Heart left ventricle (tissue), 16 donors: ENCODE data around the gene RHBDL3. TPM values are rescaled to one million over a fixed set of nuclear protein-coding genes. Genes with fewer than 3 reads are reported as not detected.

ENCODE experiments used
- ATAC-seq, 4 donors: fragments of 200-7000 bp; cut with Tn5 transposase; one replicate each; pipeline ENCODE4 v1.9.1; 2020 to 2022; ENCODE audit warnings: moderate library complexity in 4 of 4, mild to moderate bottlenecking in 3 of 4, moderate number of reproducible peaks in 1 of 4
- DNase-seq, 5 donors: peaks; one replicate each; pipeline ENCODE4 v3.0.0-alpha.2; 2020
- H3K27ac ChIP-seq, 12 donors: fragments of 200-600 bp; sonication (generic) in 4 of 12; one replicate each; pipeline versions ENCODE4 v1.5.0 to v1.8.0; 2016 to 2022; ENCODE audit warnings: mild to moderate bottlenecking in 2 of 12
- H3K27me3 ChIP-seq, 9 donors: fragments of 200-600 bp; sonication (generic) in 2 of 9; one replicate each; pipeline versions ENCODE4 v1.5.1 to v1.8.0; 2016 to 2022; ENCODE audit warnings: mild to moderate bottlenecking in 3 of 9
- H3K36me3 ChIP-seq, 9 donors: fragments of 200-600 bp; sonication (generic) in 2 of 9; one replicate each; pipeline versions ENCODE4 v1.5.0 to v1.8.0; 2018 to 2022; ENCODE audit warnings: mild to moderate bottlenecking in 2 of 9
- H3K4me1 ChIP-seq, 12 donors: fragments of 200-600 bp; sonication (generic) in 4 of 12; one replicate each; pipeline versions ENCODE4 v1.5.0 to v1.8.0; 2016 to 2022; ENCODE audit warnings: mild to moderate bottlenecking in 3 of 12
- H3K4me3 ChIP-seq, 12 donors: fragments of 200-600 bp; sonication (generic) in 4 of 12; one replicate each; pipeline versions ENCODE4 v1.5.0 to v1.8.0; 2017 to 2022; ENCODE audit warnings: mild to moderate bottlenecking in 9 of 12, moderate library complexity in 4 of 12
- H3K9me3 ChIP-seq, 12 donors: fragments of 200-600 bp; sonication (generic) in 4 of 12; one replicate each; pipeline versions ENCODE4 v1.5.0 to v1.8.0; 2016 to 2022; ENCODE audit warnings: mild to moderate bottlenecking in 1 of 12
- CTCF ChIP-seq, 12 donors: fragments of 200-600 bp; sonication (generic) in 4 of 12; IDR thresholded peaks; one replicate each; pipeline versions ENCODE4 v1.5.0 to v1.8.0; 2018 to 2022; ENCODE audit warnings: antibody characterized with exemption in 12 of 12, mild to moderate bottlenecking in 5 of 12
- POLR2A ChIP-seq, 2 donors: fragments of 450-650 bp; IDR thresholded peaks; one replicate each; pipeline ENCODE4 v1.6.1; 2017; ENCODE audit warnings: antibody characterized with exemption in 2 of 2, mild to moderate bottlenecking in 2 of 2, moderate library complexity in 2 of 2
- WGBS, 4 donors: extraction: QIAGEN DNeasy Blood & Tissue Kit in 2 of 4; methylation state at CpG; one replicate each; pipeline versions ENCODE4 v1.1.5 to v1.1.7; 2013 to 2018; 5-methylcytosine and 5-hydroxymethylcytosine counted together
- intact Hi-C, 10 donors: fragments of 100-400 bp; cut with DNase I; formaldehyde crosslinking; loops; one replicate each; pipeline versions ENCODE4 v1.11.1 to v1.14.2; 2022
- polyA plus RNA-seq, 2 donors: library from polyadenylated mRNA; stranded (reverse); fragments of 200-250 nt; gene quantifications; one replicate each; pipeline ENCODE4 v1.2.3, GENCODE V29; 2013
- total RNA-seq, 9 donors: library from RNA; depleted of rRNA in 2 of 9; stranded (reverse); fragments of >200 nt in 2 of 9; fragmentation: NEBNext Ultra II Directional in 3 of 9; extraction: Animal tissue kit (Norgen Biotek cat#: 25700) in 3 of 9; gene quantifications; one replicate each; pipeline versions ENCODE4 v1.1.0 to v1.2.4, GENCODE V29; 2016 to 2023
- donor health status: ischemic (EF 13 %, LVEDD 7.1; RV severe dilation, severe dysfunction).
- donor health status: healthy with polysubstance abuse.
- donor health status: DM: no; HTN: yes; CAD: no.
- donor health status: DM: no; HTN: no; CAD: no.
- donor health status: ischemic (EF 25% LVEDD 6.9; RV normal size, moderate dysfunction).
- donor health status: ischemic (EF 25% LVEDD 5.7; RV mildly dilated, moderate dysfunction).
- donor health status: healthy.
- donor health status: DM: yes; HTN: yes; CAD: no.
- donor health status: ischemic (EF 35%, LVEDD 5.7; RV mildly dilated, moderate dysfunction).
- donor health status: nonischemic (EF 11% LVEDD 7.7; RV severe dilation, severe dysfunction).
- donor health status: DM: yes; HTN: yes; CAD: no.
- donor health status: PGD.
- donor health status: ischemic (EF 29% LVEDD 5.4; RV normal size, mild dysfunction).
- donor health status: nonischemic (EF 23%, LVEDD 6.1; RV moderate dilation, normal function).

RHBDL3 gene
- total and polyA plus RNA-seq, 11 donors, result 0.05 to 4.8 (median 0.36) TPM

GRCh38 chr17:32335046-32335445, 69.4 kb downstream of the RHBDL3 start:
- ATAC-seq, result no peak
- no peak for DNase-seq
- no peak overlapping the region for H3K27ac ChIP-seq
- H3K36me3 ChIP-seq, result peaks cover 0 to 99% (median 76%) of the 10 kb centered on the region in 9 donors
- no peak overlapping the region for H3K4me3 ChIP-seq
- intact Hi-C loops, result no loop called here
- H3K4me1 ChIP-seq, result peaks cover 0 to 29% (median 0%) of the 10 kb centered on the region in 12 donors
- H3K9me3 ChIP-seq, result no peaks in the 10 kb centered on the region
- no peak for TF ChIP-seq POLR2A (IDR thresholded peaks at IDR 0.05)
- TF ChIP-seq CTCF (IDR thresholded peaks at IDR 0.05), result no peak
- no peaks in the 10 kb centered on the region for H3K27me3 ChIP-seq

- Histone ChIP-seq H3K27me3 (no peaks in the 10 kb centered on the region), H3K4me1 (peaks cover 0 to 24% (median 0%) of the 10 kb centered on the region in 12 donors), H3K27ac (no peak overlapping the region), H3K36me3 (peaks cover 0 to 94% (median 76%) of the 10 kb centered on the region in 9 donors), H3K4me3 (no peak overlapping the region), H3K9me3 (no peaks in the 10 kb centered on the region)
- DNase-seq, result no peak
- TF ChIP-seq POLR2A (IDR thresholded peaks at IDR 0.05) (no peak), CTCF (IDR thresholded peaks at IDR 0.05) (no peak)
- no peak for ATAC-seq
- intact Hi-C loops, result no loop called here
- WGBS, 4 donors, result 75 to 80% (median 78%) methylated on average over 4 of the region's 4 CpGs
These were observed 70.1 kb downstream of the RHBDL3 start for GRCh38 chr17:32335687-32336086.

- Histone ChIP-seq H3K9me3 (no peaks in the 10 kb centered on the region), H3K36me3 (peaks cover 0 to 39% (median 35%) of the 10 kb centered on the region in 9 donors), H3K4me1 (peaks cover 0 to 27% (median 10%) of the 10 kb centered on the region in 12 donors), H3K27me3 (no peaks in the 10 kb centered on the region), H3K27ac (peak overlapping the region; percentile 76 to 91 (median 86)), H3K4me3 (peak overlapping the region; percentile 60 to 94 (median 75))
- peak in 1 of 4 donors; percentile 8 for ATAC-seq
- TF ChIP-seq CTCF (IDR thresholded peaks at IDR 0.05) (no peak), POLR2A (IDR thresholded peaks at IDR 0.05) (no peak)
- DNase-seq, result no peak
- intact Hi-C loops, result no loop called here
- 3 to 7% (median 4%) methylated on average over 13 of the region's 13 CpGs for WGBS, 4 donors
These were observed 75.7 kb downstream of the RHBDL3 start for GRCh38 chr17:32341141-32341856.

- ATAC-seq, result peak; percentile 90 to 97 (median 96)
- 5 to 6% (median 6%) methylated on average over 38 to 47 of the region's 47 CpGs for WGBS, 4 donors
- Histone ChIP-seq H3K27ac (peak within 1 kb of the TSS; percentile 76 to 91 (median 86)), H3K4me3 (peak within 1 kb of the TSS; percentile 60 to 94 (median 75)), H3K9me3 (no peaks in the 10 kb centered on the region), H3K27me3 (no peaks in the 10 kb centered on the region), H3K36me3 (peaks cover 0 to 32% (median 28%) of the 10 kb centered on the region in 9 donors), H3K4me1 (peaks cover 0 to 27% (median 10%) of the 10 kb centered on the region in 12 donors)
- DNase-seq, result peak; percentile 79 to 89 (median 85)
- intact Hi-C loops, result no loop called here
- TF ChIP-seq POLR2A (IDR thresholded peaks at IDR 0.05) (no peak), CTCF (IDR thresholded peaks at IDR 0.05) (peak in 1 of 12 donors; percentile 4)
These were observed 76.4 kb downstream of the RHBDL3 start, which contains the start of gene C17orf75 for GRCh38 chr17:32341857-32342602. TSS of gene C17orf75 (minus strand) at chr17:32342173. CDS start at chr17:32342139, 34 bp downstream.
